NCI-H1694 (cell line): ENCODE data around the gene NMNAT3.
A peak's percentile ranks its signal among the peaks of the same experiment; 100 is the strongest.

Experiments
- DNase-seq: peaks from one replicate; lab custom pipeline; 2025; lab: John Stamatoyannopoulos, UW

The NMNAT3 gene

DNA sequence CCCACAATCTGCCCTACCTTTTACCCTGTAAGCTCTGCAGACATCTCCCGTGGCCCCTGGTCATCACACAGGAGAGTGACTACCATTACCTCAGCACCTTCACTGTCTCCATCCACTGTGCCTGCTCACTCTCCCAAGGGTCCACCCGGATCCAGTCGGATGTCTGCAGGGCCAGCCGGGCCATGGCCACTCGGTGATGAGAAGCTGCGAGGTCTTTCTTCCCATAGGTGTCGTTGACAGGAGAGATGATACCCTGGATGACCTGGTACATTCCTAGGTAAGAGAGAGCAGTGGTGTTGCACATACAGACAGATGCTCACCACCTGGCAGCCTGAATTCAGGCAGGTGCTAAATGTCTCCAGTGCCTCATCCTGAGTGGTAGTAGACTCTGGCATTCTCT, 99.0 kb downstream of the NMNAT3 start:
- DNase-seq: no peak

DNA sequence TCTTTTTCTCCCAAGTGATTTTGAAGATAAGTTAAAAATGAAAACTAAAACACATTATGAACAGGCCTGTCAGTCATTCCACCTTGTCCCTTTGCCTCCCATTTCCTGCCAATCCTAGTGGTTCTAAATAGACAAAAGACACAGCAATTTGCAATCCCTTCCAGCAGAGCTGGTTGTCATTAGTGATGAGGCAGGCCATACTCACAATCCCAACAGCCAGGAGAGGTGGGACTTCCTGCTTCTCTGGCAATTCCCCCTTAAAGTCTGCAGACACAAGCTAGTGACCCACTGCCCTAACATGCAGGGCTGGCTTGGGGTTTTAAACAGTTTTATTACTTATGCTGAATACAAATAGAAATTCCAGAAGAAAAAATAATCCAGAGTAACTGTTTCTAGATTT, 99.9 kb downstream of the NMNAT3 start:
- no peak for DNase-seq

GRCh38 chr3:139577346-139577745, 100.4 kb downstream of the NMNAT3 start:
- DNase-seq: no peak

GRCh38 chr3:139574026-139574947, 103.5 kb downstream of the NMNAT3 start:
- peak; percentile 87 for DNase-seq

DNA sequence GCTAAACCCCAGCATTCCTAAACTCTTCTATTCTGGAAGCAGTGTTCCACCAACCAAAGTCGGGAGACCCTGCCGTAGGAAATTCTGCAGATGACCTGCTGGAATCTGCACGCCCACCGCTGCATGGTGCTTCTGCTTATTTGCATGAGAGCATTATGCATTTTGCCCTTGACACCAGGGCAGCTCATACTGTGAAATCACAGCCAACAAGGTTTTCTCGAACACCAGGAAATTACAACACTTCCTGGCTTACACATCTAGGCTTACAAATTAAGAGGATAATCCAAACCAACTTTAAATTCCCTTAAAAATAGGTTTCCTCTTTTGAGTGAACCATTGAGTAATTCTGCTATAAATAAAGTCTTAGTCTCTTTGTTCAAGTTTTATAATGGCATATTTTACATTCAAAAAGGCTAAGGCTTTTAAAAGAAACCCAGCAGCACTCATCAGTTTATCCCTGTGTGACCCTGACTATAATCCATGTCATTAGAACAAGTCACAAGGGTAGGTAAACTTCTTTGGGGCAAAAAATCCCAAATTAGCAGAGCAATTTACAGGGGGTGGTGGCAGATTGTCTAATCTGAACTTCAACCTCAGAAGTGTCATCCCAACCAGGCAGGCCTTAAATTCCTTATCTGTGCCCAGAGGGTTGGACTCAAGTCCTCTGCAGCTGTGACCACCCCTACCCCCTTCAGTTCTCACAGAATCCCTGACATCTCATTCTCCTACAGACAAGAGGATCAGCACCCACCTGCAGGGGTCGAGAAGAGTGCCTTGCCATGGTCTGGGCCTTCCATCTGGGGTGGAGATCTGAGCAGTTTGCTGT, 104.7 kb downstream of the NMNAT3 start:
- DNase-seq: no peak

GRCh38 chr3:139571711-139572110, 106.1 kb downstream of the NMNAT3 start:
- no peak for DNase-seq

- DNase-seq: peak; percentile 32
Observed at GRCh38 chr3:139564294-139564861, 113.4 kb downstream of the NMNAT3 start.

DNA sequence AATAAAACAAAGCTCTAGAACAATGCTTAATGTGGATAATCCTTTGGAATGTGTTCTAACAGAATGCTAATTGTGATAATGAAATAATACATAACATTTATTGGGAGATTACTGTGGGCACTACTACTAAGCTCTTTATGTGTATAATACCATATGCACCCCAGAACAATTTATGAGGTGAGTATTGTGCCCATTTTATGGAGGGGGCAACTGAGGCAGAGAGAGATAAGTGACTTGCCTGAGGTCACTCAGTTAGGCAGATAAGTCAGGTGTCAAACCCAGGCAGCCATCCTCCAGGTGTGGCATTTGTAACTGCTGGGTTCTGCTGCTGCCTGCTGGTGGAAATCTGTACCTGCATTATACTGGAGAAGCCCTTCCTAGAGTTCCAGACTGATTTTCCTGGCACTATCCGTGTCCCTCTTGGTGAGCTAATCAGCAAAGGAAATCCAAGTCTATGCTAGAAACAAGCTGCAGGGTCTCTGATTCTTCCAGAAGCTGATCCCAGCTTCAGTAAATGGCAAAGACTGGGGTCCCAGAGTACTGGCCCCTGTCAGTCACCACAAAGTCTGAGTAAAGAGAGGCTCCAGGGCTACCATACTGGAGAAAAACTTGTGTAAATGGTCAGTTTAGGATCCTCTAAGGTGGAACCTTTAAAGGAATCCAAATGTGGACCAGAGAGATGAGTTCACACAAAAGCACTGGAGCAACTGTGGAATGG, 115.7 kb downstream of the NMNAT3 start:
- DNase-seq: peak; percentile 37

- DNase-seq: no peak
Observed at GRCh38 chr3:139561255-139561817, 116.4 kb downstream of the NMNAT3 start.

- DNase-seq: no peak
Observed at GRCh38 chr3:139560411-139560810, 117.4 kb downstream of the NMNAT3 start.

GRCh38 chr3:139559541-139559940, 118.2 kb downstream of the NMNAT3 start:
- DNase-seq: no peak

GRCh38 chr3:139558351-139559266, 119.2 kb downstream of the NMNAT3 start:
- no peak for DNase-seq

- no peak for DNase-seq
Observed at GRCh38 chr3:139557041-139557440, 120.7 kb downstream of the NMNAT3 start.

DNA sequence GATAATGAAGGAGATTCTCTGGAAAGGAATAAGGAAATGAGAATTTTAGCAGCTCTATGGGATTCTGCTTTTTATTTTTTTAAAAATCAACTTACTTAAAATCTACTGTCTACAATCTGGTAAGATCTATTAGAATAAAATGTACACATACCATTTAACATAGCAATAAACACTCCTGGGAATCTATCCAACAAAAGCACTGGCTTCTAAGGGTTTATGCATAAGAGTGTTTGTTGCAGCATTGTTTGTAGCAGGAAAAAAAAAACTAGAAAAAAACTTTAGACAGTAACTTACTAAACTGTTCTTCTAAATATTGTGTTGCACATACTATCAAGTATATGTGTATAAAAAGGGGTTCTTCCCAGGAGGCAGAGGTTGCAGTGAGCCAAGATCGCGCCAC, 122.5 kb downstream of the NMNAT3 start:
- no peak for DNase-seq

DNA sequence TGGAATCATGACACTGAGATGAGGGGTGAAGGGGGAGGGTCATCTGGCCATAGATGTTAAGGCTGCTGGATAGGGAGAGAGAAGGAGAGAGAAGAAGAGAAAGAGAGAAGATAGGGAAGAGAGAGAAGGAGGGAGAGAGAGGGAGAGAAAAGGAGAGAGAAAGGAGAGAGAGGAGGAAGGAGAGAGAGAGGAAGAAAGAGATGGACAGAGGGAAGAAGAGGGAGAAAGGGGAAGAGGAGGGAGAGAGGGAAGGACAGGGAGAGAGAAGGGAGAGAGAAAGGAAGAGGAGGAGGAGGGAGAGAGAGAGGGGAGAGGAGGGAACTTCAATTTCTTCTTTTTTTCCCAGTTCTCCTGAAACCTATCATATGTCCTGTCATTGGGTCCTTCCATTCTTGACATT, 123.1 kb downstream of the NMNAT3 start:
- DNase-seq: no peak

GRCh38 chr3:139552632-139553365, 125.0 kb downstream of the NMNAT3 start:
- no peak for DNase-seq

DNA sequence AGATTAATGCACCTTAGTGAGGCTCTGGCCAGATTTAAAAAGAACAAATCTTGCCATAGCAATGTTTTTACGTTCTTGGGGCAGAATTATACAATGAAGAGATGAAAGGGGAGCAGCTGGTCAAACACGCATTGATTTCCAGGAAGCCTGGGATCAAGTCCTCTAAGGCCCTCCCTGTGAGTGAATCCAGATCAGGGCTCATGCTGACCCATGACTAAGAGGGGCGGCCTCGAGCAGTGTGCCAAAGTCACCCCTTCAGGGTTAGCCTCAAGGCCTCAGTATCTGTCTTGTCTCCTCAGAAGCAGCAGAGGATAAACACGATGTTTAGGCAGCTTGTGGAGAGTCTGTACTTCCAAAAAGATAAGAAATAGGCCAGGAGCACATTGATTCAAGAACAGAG, 129.0 kb downstream of the NMNAT3 start:
- DNase-seq: no peak

DNA sequence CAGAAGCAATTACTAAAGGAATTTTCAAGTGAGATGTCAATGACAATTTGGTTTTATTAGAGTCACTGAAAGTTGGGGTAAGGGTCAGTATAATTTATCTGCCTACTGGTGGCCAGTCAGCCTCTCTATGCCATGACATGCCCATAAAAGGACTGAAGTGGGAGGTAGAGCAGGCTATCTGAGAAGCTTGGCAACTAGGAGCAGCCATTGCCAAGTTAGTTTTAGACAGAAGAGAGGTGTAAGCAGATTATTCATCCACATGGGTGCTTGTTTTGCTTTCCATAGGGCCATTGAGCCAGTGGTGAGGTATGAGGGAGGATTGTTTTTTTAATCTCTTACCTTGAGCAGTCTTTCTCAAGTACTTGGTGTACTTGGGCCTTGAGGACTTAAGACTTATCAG, 130.1 kb downstream of the NMNAT3 start:
- DNase-seq: no peak

- DNase-seq: no peak
Observed at GRCh38 chr3:139546772-139547171, 131.0 kb downstream of the NMNAT3 start.
